Heart left ventricle (tissue), 16 donors: Measurements from ENCODE around the gene ZFP91. TPM values are rescaled to one million over a fixed set of nuclear protein-coding genes. Genes with fewer than 3 reads are reported as not detected.

Source experiments
- ATAC-seq, 4 donors: fragments of 200-7000 bp; cut with Tn5 transposase; one replicate each; pipeline ENCODE4 v1.9.1; 2020 to 2022; ENCODE audit warnings: moderate library complexity in 4 of 4, mild to moderate bottlenecking in 3 of 4, moderate number of reproducible peaks in 1 of 4
- DNase-seq, 5 donors: peaks; one replicate each; pipeline ENCODE4 v3.0.0-alpha.2; 2020
- H3K27ac ChIP-seq, 12 donors: fragments of 200-600 bp; sonication (generic) in 4 of 12; one replicate each; pipeline versions ENCODE4 v1.5.0 to v1.8.0; 2016 to 2022; ENCODE audit warnings: mild to moderate bottlenecking in 2 of 12
- H3K27me3 ChIP-seq, 9 donors: fragments of 200-600 bp; sonication (generic) in 2 of 9; one replicate each; pipeline versions ENCODE4 v1.5.1 to v1.8.0; 2016 to 2022; ENCODE audit warnings: mild to moderate bottlenecking in 3 of 9
- H3K36me3 ChIP-seq, 9 donors: fragments of 200-600 bp; sonication (generic) in 2 of 9; one replicate each; pipeline versions ENCODE4 v1.5.0 to v1.8.0; 2018 to 2022; ENCODE audit warnings: mild to moderate bottlenecking in 2 of 9
- H3K4me1 ChIP-seq, 12 donors: fragments of 200-600 bp; sonication (generic) in 4 of 12; one replicate each; pipeline versions ENCODE4 v1.5.0 to v1.8.0; 2016 to 2022; ENCODE audit warnings: mild to moderate bottlenecking in 3 of 12
- H3K4me3 ChIP-seq, 12 donors: fragments of 200-600 bp; sonication (generic) in 4 of 12; one replicate each; pipeline versions ENCODE4 v1.5.0 to v1.8.0; 2017 to 2022; ENCODE audit warnings: mild to moderate bottlenecking in 9 of 12, moderate library complexity in 4 of 12
- H3K9me3 ChIP-seq, 12 donors: fragments of 200-600 bp; sonication (generic) in 4 of 12; one replicate each; pipeline versions ENCODE4 v1.5.0 to v1.8.0; 2016 to 2022; ENCODE audit warnings: mild to moderate bottlenecking in 1 of 12
- POLR2A ChIP-seq, 2 donors: fragments of 450-650 bp; IDR thresholded peaks; one replicate each; pipeline ENCODE4 v1.6.1; 2017; ENCODE audit warnings: antibody characterized with exemption in 2 of 2, mild to moderate bottlenecking in 2 of 2, moderate library complexity in 2 of 2
- WGBS, 4 donors: extraction: QIAGEN DNeasy Blood & Tissue Kit in 2 of 4; methylation state at CpG; one replicate each; pipeline versions ENCODE4 v1.1.5 to v1.1.7; 2013 to 2018; 5-methylcytosine and 5-hydroxymethylcytosine counted together
- intact Hi-C, 10 donors: fragments of 100-400 bp; cut with DNase I; formaldehyde crosslinking; loops; one replicate each; pipeline versions ENCODE4 v1.11.1 to v1.14.2; 2022
- polyA plus RNA-seq, 2 donors: library from polyadenylated mRNA; stranded (reverse); fragments of 200-250 nt; gene quantifications; one replicate each; pipeline ENCODE4 v1.2.3, GENCODE V29; 2013
- total RNA-seq, 9 donors: library from RNA; depleted of rRNA in 2 of 9; stranded (reverse); fragments of >200 nt in 2 of 9; fragmentation: NEBNext Ultra II Directional in 3 of 9; extraction: Animal tissue kit (Norgen Biotek cat#: 25700) in 3 of 9; gene quantifications; one replicate each; pipeline versions ENCODE4 v1.1.0 to v1.2.4, GENCODE V29; 2016 to 2023
- TF ChIP-seq, protein P1 (sequence below), 12 donors: fragments of 200-600 bp; sonication (generic) in 4 of 12; IDR thresholded peaks; one replicate each; pipeline versions ENCODE4 v1.5.0 to v1.8.0; 2018 to 2022; ENCODE audit warnings: antibody characterized with exemption in 12 of 12, mild to moderate bottlenecking in 5 of 12
- donor health status: ischemic (EF 13 %, LVEDD 7.1; RV severe dilation, severe dysfunction).
- donor health status: healthy with polysubstance abuse.
- donor health status: DM: no; HTN: yes; CAD: no.
- donor health status: DM: no; HTN: no; CAD: no.
- donor health status: ischemic (EF 25% LVEDD 6.9; RV normal size, moderate dysfunction).
- donor health status: ischemic (EF 25% LVEDD 5.7; RV mildly dilated, moderate dysfunction).
- donor health status: healthy.
- donor health status: DM: yes; HTN: yes; CAD: no.
- donor health status: ischemic (EF 35%, LVEDD 5.7; RV mildly dilated, moderate dysfunction).
- donor health status: nonischemic (EF 11% LVEDD 7.7; RV severe dilation, severe dysfunction).
- donor health status: DM: yes; HTN: yes; CAD: no.
- donor health status: PGD.
- donor health status: ischemic (EF 29% LVEDD 5.4; RV normal size, mild dysfunction).
- donor health status: nonischemic (EF 23%, LVEDD 6.1; RV moderate dilation, normal function).

Gene ZFP91
- total and polyA plus RNA-seq, 11 donors: 11.2 to 67.0 (median 60.6) TPM

- peak; percentile 26 to 56 (median 44) for ATAC-seq
- no peaks in the 10 kb centered on the region for H3K36me3 ChIP-seq
- H3K27ac ChIP-seq: peak overlapping the region in 1 of 12 donors; percentile 56
- H3K9me3 ChIP-seq: peaks cover 0 to 7% (median 0%) of the 10 kb centered on the region in 12 donors
- intact Hi-C loops: loop anchor here in 6 of 10 donors (10.0 kb wide), 4 partner anchors 134 to 504 kb away; no protein-coding TSS in a partner anchor
- H3K27me3 ChIP-seq: no peaks in the 10 kb centered on the region
- no peak for DNase-seq
- no peak overlapping the region for H3K4me3 ChIP-seq
- TF ChIP-seq, protein P1, sequence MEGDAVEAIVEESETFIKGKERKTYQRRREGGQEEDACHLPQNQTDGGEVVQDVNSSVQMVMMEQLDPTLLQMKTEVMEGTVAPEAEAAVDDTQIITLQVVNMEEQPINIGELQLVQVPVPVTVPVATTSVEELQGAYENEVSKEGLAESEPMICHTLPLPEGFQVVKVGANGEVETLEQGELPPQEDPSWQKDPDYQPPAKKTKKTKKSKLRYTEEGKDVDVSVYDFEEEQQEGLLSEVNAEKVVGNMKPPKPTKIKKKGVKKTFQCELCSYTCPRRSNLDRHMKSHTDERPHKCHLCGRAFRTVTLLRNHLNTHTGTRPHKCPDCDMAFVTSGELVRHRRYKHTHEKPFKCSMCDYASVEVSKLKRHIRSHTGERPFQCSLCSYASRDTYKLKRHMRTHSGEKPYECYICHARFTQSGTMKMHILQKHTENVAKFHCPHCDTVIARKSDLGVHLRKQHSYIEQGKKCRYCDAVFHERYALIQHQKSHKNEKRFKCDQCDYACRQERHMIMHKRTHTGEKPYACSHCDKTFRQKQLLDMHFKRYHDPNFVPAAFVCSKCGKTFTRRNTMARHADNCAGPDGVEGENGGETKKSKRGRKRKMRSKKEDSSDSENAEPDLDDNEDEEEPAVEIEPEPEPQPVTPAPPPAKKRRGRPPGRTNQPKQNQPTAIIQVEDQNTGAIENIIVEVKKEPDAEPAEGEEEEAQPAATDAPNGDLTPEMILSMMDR (IDR thresholded peaks at IDR 0.05): no peak
- TF ChIP-seq POLR2A (IDR thresholded peaks at IDR 0.05): no peak
- 13 to 35% (median 29%) methylated on average over 1 of the region's 1 CpG for WGBS, 4 donors
- H3K4me1 ChIP-seq: peaks cover 0 to 21% (median 4%) of the 10 kb centered on the region in 12 donors
Measured at GRCh38 chr11:58650496-58650895, 71.6 kb downstream of the ZFP91 start.

DNA sequence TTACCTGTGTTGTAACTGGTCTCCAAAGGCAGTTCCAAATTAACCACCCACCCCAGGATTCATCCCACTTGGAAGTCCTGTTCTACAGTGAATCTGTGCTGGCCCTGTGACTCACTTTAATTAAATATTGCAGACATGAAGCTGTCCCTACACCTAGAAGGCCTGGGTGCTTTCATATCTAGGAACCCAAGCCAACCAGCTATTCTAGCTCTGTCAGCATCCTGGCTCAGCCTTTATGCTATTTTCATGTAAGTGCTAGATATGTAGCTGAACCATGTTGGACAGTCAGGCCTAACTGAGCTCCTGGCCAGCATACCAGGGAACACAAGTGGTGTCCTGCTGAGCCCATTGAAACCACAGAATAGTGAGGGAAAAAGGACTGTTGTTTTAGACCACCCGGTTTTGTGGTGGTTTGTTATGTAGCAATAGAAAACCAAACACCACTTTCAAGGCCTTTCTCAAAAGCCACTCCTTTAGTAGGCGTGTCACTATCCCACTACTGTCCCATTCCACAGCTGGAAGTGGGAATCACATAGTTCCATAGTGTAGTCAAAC is 73.9 kb downstream of the ZFP91 start:
- no peak overlapping the region for H3K27ac ChIP-seq
- ATAC-seq: peak; percentile 44 to 83 (median 74)
- DNase-seq: peak in 2 of 5 donors; percentile 9 to 29
- WGBS, 4 donors: 72 to 81% (median 77%) methylated on average over 2 of the region's 2 CpGs
- no peak overlapping the region for H3K4me3 ChIP-seq
- peaks cover 0 to 21% (median 4%) of the 10 kb centered on the region in 12 donors for H3K4me1 ChIP-seq
- H3K9me3 ChIP-seq: peaks cover 0 to 6% (median 0%) of the 10 kb centered on the region in 12 donors
- TF ChIP-seq POLR2A (IDR thresholded peaks at IDR 0.05): no peak
- TF ChIP-seq, protein P1 (IDR thresholded peaks at IDR 0.05): no peak
- H3K27me3 ChIP-seq: no peaks in the 10 kb centered on the region
- intact Hi-C loops: loop anchor here in 6 of 10 donors (10.0 kb wide), 4 partner anchors 132 to 502 kb away; no protein-coding TSS in a partner anchor
- no peaks in the 10 kb centered on the region for H3K36me3 ChIP-seq

GRCh38 chr11:58654079-58654907 is 75.4 kb downstream of the ZFP91 start:
- WGBS, 4 donors: 27 to 31% (median 29%) methylated on average over 12 of the region's 12 CpGs
- H3K27me3 ChIP-seq: no peaks in the 10 kb centered on the region
- peaks cover 0 to 21% (median 4%) of the 10 kb centered on the region in 12 donors for H3K4me1 ChIP-seq
- TF ChIP-seq, protein P1 (IDR thresholded peaks at IDR 0.05): peak; percentile 75 to 95 (median 88)
- no peak for TF ChIP-seq POLR2A (IDR thresholded peaks at IDR 0.05)
- peaks cover 0 to 6% (median 0%) of the 10 kb centered on the region in 12 donors for H3K9me3 ChIP-seq
- ATAC-seq (peak; percentile 79 to 97 (median 92)), DNase-seq (peak; percentile 70 to 89 (median 78))
- intact Hi-C loops: loop anchor here in 6 of 10 donors (10.0 kb wide), 4 partner anchors 131 to 501 kb away; no protein-coding TSS in a partner anchor
- H3K36me3 ChIP-seq: no peaks in the 10 kb centered on the region
- H3K27ac ChIP-seq: no peak overlapping the region
- H3K4me3 ChIP-seq: no peak overlapping the region

DNA sequence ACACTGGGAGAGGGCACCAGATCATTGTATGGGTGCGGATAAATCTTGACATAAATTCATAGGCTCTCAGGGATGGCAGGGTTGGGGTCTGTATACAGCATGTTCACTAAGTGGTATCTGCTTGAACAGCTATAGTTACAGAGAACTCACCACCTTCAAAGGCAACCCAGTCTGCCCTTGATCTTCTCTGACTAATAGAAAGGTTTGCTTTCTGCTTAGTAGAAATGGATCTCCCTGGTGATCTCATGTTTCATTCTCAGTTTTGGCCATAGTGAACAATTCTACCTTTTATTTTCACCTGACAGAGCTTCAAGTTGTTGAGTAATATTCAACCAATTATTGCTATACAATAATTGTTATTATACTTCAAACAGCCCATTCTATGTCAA is 76.0 kb downstream of the ZFP91 start:
- intact Hi-C loops: loop anchor here in 6 of 10 donors (10.0 kb wide), 4 partner anchors 130 to 500 kb away; no protein-coding TSS in a partner anchor
- H3K4me1 ChIP-seq: peaks cover 0 to 20% (median 4%) of the 10 kb centered on the region in 12 donors
- H3K9me3 ChIP-seq: peaks cover 0 to under 1% (median 0%) of the 10 kb centered on the region in 12 donors

More for the DNA sequence above, 76.0 kb downstream of the ZFP91 start:
- Histone ChIP-seq H3K4me3 (no peak overlapping the region), H3K36me3 (no peaks in the 10 kb centered on the region), H3K27ac (no peak overlapping the region), H3K27me3 (no peaks in the 10 kb centered on the region)
- ATAC-seq (no peak), DNase-seq (no peak)
- no peak for TF ChIP-seq POLR2A (IDR thresholded peaks at IDR 0.05)
- TF ChIP-seq, protein P1 (IDR thresholded peaks at IDR 0.05): no peak
- WGBS, 4 donors: 98 to 100% (median 100%) methylated on average over 1 of the region's 1 CpG
